ENCODE measurements around the gene EDN1.

EDN1 gene

DNA sequence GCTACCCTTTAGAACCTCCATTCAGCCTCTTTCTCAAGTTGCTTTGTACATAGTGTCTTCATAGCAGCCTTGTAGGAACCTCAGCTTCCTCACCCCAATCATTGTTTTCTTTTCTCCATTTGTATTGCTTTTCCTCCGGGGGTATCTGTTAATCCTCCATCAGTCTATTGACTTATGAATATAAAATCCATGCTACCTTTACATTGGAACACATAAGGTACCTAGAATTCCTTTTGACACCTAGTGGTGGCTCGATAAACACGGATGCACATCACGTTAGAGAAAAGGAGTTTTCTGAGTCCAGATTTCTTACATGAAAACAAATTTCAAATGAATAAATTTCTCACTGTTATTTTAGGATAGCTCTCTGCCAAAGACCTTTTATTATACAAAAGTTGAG is 6.3 kb upstream of the EDN1 start:
- TF ChIP-seq, protein P1, sequence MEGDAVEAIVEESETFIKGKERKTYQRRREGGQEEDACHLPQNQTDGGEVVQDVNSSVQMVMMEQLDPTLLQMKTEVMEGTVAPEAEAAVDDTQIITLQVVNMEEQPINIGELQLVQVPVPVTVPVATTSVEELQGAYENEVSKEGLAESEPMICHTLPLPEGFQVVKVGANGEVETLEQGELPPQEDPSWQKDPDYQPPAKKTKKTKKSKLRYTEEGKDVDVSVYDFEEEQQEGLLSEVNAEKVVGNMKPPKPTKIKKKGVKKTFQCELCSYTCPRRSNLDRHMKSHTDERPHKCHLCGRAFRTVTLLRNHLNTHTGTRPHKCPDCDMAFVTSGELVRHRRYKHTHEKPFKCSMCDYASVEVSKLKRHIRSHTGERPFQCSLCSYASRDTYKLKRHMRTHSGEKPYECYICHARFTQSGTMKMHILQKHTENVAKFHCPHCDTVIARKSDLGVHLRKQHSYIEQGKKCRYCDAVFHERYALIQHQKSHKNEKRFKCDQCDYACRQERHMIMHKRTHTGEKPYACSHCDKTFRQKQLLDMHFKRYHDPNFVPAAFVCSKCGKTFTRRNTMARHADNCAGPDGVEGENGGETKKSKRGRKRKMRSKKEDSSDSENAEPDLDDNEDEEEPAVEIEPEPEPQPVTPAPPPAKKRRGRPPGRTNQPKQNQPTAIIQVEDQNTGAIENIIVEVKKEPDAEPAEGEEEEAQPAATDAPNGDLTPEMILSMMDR (IDR thresholded peaks at IDR 0.05; ENCODE audit: low read depth, low read length): no peak
- DNase-seq (ENCODE audit: low read depth, low spot score): no peak
- H3K4me3 ChIP-seq (ENCODE audit: low read depth, low read length): no peak overlapping the region
- in situ Hi-C loops (cut with HindIII; ENCODE audit: low sequenced_read_pairs): no loop called here

DNA sequence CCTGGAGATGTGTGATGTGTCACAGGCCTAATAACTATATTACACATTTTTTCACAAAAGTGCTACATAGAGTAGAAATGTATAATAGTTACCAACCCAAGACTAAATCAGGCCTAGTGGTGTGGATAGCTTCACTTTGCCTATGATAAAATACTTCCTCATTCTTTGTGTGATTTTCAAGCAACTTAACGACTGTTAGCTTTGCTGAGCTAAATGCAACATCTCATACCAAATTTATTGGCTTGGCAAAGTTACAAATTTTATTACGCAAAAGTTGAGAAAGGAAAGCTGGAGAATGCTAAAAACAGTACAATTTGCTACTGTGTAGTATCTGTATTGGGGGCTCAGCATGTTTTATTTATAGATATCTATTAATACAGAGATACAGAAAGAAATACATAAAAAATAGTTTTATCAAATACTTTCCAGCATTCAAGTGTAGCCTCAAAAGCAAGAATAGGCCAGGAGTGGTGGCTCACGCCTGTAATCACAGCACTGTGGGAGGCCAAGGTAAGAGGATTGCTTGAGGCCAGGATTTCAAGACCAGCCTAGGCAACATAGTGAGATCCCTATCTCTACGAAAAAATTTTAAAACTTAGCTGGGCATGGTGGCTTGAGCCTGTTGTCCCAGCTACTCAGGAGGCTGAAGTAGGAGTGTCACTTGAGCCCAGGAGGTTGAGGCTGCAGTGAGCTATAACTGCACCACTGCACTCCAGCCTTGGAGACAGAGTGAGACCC is 3.6 kb upstream of the EDN1 start:
- no peak for DNase-seq (ENCODE audit: low read depth, low spot score)
- in situ Hi-C loops (cut with HindIII; ENCODE audit: low sequenced_read_pairs): no loop called here
- TF ChIP-seq, protein P1 (IDR thresholded peaks at IDR 0.05; ENCODE audit: low read depth, low read length): no peak
- no peak overlapping the region for H3K4me3 ChIP-seq (ENCODE audit: low read depth, low read length)

DNA sequence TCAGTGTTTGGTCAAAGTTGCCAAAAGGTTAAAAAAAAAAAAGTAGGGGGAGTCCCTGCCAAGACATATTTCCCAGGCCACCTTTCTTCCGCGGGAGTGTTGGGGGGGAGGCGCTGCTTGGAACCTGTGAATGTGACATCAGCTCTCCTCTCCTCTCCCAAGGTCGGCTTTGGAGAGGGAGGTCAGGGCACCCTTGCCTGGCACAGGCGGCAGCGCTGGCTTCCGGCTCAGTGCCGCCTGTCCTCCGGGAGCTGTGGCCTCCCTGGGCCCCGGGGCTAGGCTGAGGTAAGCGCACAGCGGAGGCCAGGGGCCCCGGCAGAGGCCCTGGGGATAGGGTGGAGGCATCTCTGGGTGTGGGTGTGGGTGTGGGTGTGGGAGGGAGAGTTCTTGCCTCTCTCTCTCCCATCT is 1.9 kb upstream of the EDN1 start:
- in situ Hi-C loops (cut with HindIII; ENCODE audit: low sequenced_read_pairs): no loop called here
- no peak for DNase-seq (ENCODE audit: low read depth, low spot score)

DNA sequence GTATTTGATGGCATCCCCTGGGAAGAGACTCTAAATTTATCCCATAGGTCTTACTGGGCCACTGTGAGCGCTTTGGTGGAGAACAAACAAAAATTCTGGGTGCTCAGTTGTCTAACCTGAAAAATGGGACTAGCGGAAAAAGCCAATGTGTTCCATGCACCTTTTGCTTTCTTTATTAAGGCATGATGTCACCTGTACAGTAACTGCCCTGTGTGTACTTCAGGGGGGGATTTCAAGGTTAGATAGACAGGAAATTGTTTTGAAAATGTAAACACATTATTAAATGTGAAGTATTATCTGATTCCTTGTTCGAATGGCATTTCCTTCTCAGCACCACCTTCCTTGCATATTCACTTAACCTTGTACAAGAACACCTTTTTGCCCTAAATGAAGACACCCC is 1.2 kb upstream of the EDN1 start:
- H3K4me3 ChIP-seq (ENCODE audit: low read depth, low read length): no peak overlapping the region
- no peak for DNase-seq (ENCODE audit: low read depth, low spot score)
- TF ChIP-seq, protein P1 (IDR thresholded peaks at IDR 0.05; ENCODE audit: low read depth, low read length): no peak
- in situ Hi-C loops (cut with HindIII; ENCODE audit: low sequenced_read_pairs): no loop called here

More for the DNA sequence above, 1.9 kb upstream of the EDN1 start:
- TF ChIP-seq, protein P1 (IDR thresholded peaks at IDR 0.05; ENCODE audit: low read depth, low read length): no peak
- H3K4me3 ChIP-seq (ENCODE audit: low read depth, low read length): no peak overlapping the region

DNA sequence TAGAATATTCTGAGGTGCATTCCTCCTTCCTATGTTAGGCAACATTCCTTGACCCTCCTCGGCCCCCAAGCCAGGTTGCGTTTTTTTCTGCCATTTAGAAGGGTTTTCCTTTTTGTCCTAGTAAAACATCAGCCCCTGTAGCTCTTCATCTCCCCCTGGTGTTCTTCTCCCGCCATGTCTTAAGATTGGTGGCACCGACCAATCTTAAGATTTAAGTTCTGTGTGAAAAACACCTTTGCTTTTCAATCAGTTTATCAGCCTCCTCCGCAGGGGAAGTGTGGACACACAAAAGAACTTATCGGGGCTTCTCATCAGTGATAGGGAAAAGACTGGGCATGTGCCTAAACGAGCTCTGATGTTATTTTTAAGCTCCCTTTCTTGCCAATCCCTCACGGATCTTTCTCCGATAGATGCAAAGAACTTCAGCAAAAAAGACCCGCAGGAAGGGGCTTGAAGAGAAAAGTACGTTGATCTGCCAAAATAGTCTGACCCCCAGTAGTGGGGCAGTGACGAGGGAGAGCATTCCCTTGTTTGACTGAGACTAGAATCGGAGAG is 719 bp upstream of the EDN1 start:
- peak; percentile 76 for DNase-seq (ENCODE audit: low read depth, low spot score)
- in situ Hi-C loops (cut with HindIII; ENCODE audit: low sequenced_read_pairs): no loop called here
- TF ChIP-seq, protein P1 (IDR thresholded peaks at IDR 0.05; ENCODE audit: low read depth, low read length): peak; percentile 87
- peak overlapping the region; percentile 58 for H3K4me3 ChIP-seq (ENCODE audit: low read depth, low read length)

DNA sequence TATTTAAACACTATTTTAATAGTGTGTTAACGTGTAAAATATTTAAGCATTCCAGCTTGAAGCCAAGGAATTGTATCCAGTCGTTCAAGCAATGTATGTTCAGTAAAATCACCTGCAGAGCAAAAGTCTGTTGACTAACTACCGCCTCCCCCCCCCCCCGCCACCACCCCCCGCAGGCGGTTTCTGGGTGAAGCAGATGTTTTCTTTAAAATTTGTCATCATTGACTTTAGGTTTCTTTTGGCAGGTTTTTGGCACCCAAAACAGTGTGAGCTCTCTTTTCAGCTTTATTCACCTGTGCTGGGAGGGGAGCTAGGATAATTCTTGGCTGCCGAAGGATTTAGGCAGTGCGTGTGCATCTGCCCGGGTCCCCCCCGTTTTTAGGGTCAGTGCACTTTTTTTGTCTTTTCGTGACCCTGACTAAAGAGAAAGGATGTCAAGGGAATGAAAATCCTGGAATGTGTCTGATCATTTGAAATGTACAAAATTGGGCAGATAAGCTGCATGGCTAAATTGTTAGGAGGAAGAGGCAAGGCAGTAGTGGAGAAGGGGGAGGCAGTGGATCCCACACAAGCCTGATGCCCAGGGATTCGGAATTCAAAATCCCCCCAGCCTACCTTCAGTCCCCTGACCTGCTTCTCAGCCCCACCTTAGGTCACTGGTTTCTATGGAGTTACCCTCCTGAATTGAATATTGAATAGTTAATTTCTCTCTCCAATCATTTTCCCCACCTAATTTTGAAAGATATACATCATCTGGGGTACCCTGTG is 1.1 kb downstream of the EDN1 start:
- H3K4me3 ChIP-seq (ENCODE audit: low read depth, low read length): peak overlapping the region; percentile 58
- in situ Hi-C loops (cut with HindIII; ENCODE audit: low sequenced_read_pairs): no loop called here
- DNase-seq (ENCODE audit: low read depth, low spot score): no peak
- TF ChIP-seq, protein P1 (IDR thresholded peaks at IDR 0.05; ENCODE audit: low read depth, low read length): no peak

Data from astrocyte of the spinal cord (primary cell).